Kidney (tissue), 14 donors: ENCODE results near the gene DNAH6. TPM values are rescaled to one million over a fixed set of nuclear protein-coding genes. Genes with fewer than 3 reads are reported as not detected.

Experiments
- DNase-seq, 5 donors: peaks; one replicate each; pipeline ENCODE4 v3.0.0-alpha.2; 2013 to 2020
- FAIRE-seq: peaks from 2 replicates; lab custom pipeline; 2012; peaks lifted over from hg19 to GRCh38; lab: Jason Lieb, UNC
- H3K27ac ChIP-seq, 2 donors: one replicate each; pipeline ENCODE4 v1.7.0; 2013; ENCODE audit warnings: low read depth in 2 of 2, low read length in 2 of 2, inconsistent platforms in 1 of 2
- H3K27me3 ChIP-seq: one replicate; pipeline ENCODE4 v1.7.1; 2013; ENCODE audit warnings: low read length, inconsistent platforms; ENCODE audit not compliant: control insufficient read depth, insufficient read depth
- H3K36me3 ChIP-seq, 3 donors: one replicate each; pipeline versions ENCODE4 v1.7.0 to v1.7.1; 2013; ENCODE audit warnings: low read length in 3 of 3, control low read depth in 1 of 3, inconsistent platforms in 1 of 3; ENCODE audit not compliant: insufficient read depth in 3 of 3, control insufficient read depth in 2 of 3
- H3K4me1 ChIP-seq, 3 donors: one replicate each; pipeline versions ENCODE4 v1.7.0 to v1.7.1; 2013; ENCODE audit warnings: low read length in 3 of 3, inconsistent platforms in 1 of 3, low read depth in 1 of 3; ENCODE audit not compliant: control insufficient read depth in 2 of 3, insufficient read depth in 2 of 3
- H3K4me3 ChIP-seq, 3 donors: one replicate each; pipeline versions ENCODE4 v1.7.0 to v1.8.1; 2013; ENCODE audit warnings: low read length in 3 of 3, control low read depth in 1 of 3, inconsistent platforms in 1 of 3
- H3K9ac ChIP-seq, 3 donors: one replicate each; pipeline versions ENCODE4 v1.7.0 to v1.7.1; 2013; ENCODE audit warnings: low read length in 3 of 3, control low read depth in 1 of 3, inconsistent platforms in 1 of 3
- H3K9me3 ChIP-seq, 3 donors: one replicate each; pipeline versions ENCODE4 v1.7.0 to v1.7.1; 2013; ENCODE audit warnings: low read length in 3 of 3, control low read depth in 1 of 3, inconsistent platforms in 1 of 3; ENCODE audit not compliant: control insufficient read depth in 2 of 3, insufficient read depth in 1 of 3
- intact Hi-C: fragments of 100-400 bp; cut with DNase I; formaldehyde crosslinking; loops from one replicate; pipeline ENCODE4 v1.11.1; 2022
- polyA plus RNA-seq: library from polyadenylated mRNA; stranded (reverse); fragments of 350-450 nt; fragmentation: Illumina TruSeq; extraction: RNeasy Lipid Tissue Mini Kit (QIAGEN cat#74804); gene quantifications from one replicate; pipeline ENCODE4 v1.2.3, GENCODE V29; 2014; ENCODE audit warnings: low read depth, low replicate concordance; ENCODE audit not compliant: insufficient read depth
- total RNA-seq: library from RNA; stranded (reverse); fragmentation: NEBNext Ultra II Directional; extraction: Animal tissue kit (Norgen Biotek cat#: 25700); gene quantifications from one replicate; pipeline ENCODE4 v1.2.1, GENCODE V29; 2021
- TF ChIP-seq, protein P1 (sequence below): IDR thresholded peaks from 3 replicates; pipeline ENCODE4 v1.5.1; 2012; ENCODE audit warnings: mild to moderate bottlenecking, moderate library complexity, borderline replicate concordance; ENCODE audit not compliant: insufficient read depth; ENCODE audit errors: extremely low read depth
- donor health status: control.
- donor health status: control.
- donor health status: control.
- donor health status: control.
- donor health status: control.
- donor health status: DM: yes; HTN: yes; CAD: no.
- donor health status: Normal renal cell carcinoma (clear cell type).

Gene DNAH6
- total and polyA plus RNA-seq, 2 donors from 2014 or later, result 0.34 to 4.6 TPM

DNA sequence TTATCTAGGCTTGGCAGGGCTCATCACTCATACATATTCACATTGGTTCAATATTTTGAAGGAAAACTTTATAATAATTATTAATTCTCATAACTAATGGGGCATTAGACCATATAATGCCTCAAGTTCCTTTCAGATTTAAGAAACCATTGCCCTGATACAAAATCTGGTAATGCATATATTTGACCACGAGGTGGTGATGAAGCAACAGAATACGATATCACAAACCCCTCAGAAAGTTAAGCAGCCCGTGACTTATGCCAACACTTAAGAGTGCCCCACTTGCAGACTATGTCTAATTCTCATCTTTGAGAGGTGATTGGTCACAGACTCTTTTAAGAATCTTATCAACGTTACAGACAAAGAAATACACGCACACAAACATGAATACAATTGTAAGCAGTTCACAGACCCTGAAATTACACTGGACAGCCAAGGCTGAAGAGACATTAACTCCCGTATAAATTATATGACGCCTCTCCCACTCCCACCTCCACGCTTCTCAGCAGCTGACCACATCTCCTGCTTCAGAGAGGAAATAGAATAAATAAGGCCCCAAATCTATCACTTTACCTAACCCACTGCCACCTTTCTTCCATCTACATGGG lies 20.7 kb upstream of the DNAH6 start:
- no peak overlapping the region for H3K9ac ChIP-seq
- intact Hi-C loops, result loop anchor here (10.0 kb wide), 1 partner anchor 389 kb away; the partner anchor contains the start of gene TRABD2A
- no peaks in the 10 kb centered on the region for H3K27me3 ChIP-seq
- peaks cover 0 to 9% (median 0%) of the 10 kb centered on the region in 3 donors for H3K4me1 ChIP-seq
- no peak overlapping the region for H3K27ac ChIP-seq
- H3K36me3 ChIP-seq, result no peaks in the 10 kb centered on the region
- FAIRE-seq (peak; percentile 92), DNase-seq (peak in 3 of 5 donors; percentile 29 to 85 (median 83))
- no peak overlapping the region for H3K4me3 ChIP-seq
- TF ChIP-seq, protein P1, sequence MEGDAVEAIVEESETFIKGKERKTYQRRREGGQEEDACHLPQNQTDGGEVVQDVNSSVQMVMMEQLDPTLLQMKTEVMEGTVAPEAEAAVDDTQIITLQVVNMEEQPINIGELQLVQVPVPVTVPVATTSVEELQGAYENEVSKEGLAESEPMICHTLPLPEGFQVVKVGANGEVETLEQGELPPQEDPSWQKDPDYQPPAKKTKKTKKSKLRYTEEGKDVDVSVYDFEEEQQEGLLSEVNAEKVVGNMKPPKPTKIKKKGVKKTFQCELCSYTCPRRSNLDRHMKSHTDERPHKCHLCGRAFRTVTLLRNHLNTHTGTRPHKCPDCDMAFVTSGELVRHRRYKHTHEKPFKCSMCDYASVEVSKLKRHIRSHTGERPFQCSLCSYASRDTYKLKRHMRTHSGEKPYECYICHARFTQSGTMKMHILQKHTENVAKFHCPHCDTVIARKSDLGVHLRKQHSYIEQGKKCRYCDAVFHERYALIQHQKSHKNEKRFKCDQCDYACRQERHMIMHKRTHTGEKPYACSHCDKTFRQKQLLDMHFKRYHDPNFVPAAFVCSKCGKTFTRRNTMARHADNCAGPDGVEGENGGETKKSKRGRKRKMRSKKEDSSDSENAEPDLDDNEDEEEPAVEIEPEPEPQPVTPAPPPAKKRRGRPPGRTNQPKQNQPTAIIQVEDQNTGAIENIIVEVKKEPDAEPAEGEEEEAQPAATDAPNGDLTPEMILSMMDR, result peak; percentile 62
- no peaks in the 10 kb centered on the region for H3K9me3 ChIP-seq

DNA sequence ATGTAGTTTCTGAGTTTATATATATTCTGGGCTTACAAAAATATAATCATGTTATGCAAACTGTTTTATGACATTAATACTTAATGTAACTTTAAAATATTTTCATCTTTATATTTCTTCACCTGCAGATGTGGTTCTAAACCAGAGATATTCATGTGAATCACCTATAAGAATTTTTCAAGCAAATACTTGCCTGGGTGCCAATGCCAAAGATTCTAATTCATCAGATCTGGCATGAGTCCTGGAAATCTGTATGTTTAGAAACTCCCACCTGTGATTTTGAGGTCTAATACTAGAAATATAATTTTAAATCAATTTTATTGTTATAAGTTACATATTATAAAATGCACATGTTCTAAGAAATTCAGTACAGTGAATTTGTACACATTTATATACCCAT lies 19.9 kb upstream of the DNAH6 start:
- no peaks in the 10 kb centered on the region for H3K9me3 ChIP-seq

DNA sequence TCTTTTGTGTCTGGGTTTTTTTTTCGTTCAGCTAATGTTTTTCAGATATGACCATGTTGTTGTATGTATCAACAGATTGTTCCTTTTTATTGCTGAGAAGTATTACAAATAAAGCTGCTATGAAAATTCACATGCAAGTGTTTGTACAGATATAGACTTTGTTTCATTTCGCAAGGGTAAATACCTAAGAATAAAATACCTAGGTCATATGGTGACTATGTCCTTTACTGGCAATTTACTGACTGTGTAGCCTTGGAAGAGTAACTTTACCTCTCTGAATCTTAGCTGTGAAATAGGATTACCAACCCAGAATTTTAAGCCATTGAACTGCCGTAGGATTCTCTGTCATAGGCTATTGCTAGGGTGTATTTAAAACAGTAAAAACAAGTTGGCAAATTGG lies 19.0 kb upstream of the DNAH6 start:
- DNase-seq (no peak), FAIRE-seq (no peak)
- peaks cover 0 to 3% (median 0%) of the 10 kb centered on the region in 3 donors for H3K4me1 ChIP-seq
- intact Hi-C loops, result loop anchor here (10.0 kb wide), 1 partner anchor 388 kb away; the partner anchor contains the start of gene TRABD2A
- TF ChIP-seq, protein P1, result no peak
- H3K27ac ChIP-seq, result no peak overlapping the region
- H3K36me3 ChIP-seq, result no peaks in the 10 kb centered on the region
- H3K9me3 ChIP-seq, result no peaks in the 10 kb centered on the region
- H3K27me3 ChIP-seq, result no peaks in the 10 kb centered on the region
- no peak overlapping the region for H3K9ac ChIP-seq
- H3K4me3 ChIP-seq, result no peak overlapping the region

More for the DNA sequence above, 19.9 kb upstream of the DNAH6 start:
- H3K4me3 ChIP-seq, result no peak overlapping the region
- intact Hi-C loops, result loop anchor here (10.0 kb wide), 1 partner anchor 388 kb away; the partner anchor contains the start of gene TRABD2A
- TF ChIP-seq, protein P1, result no peak
- no peak for FAIRE-seq
- DNase-seq, result no peak
- H3K4me1 ChIP-seq, result peaks cover 0 to 6% (median 0%) of the 10 kb centered on the region in 3 donors
- H3K27me3 ChIP-seq, result no peaks in the 10 kb centered on the region
- H3K36me3 ChIP-seq, result no peaks in the 10 kb centered on the region
- no peak overlapping the region for H3K9ac ChIP-seq
- no peak overlapping the region for H3K27ac ChIP-seq
